ENCODE measurements around the gene STAG3.
"Not testable (repeated sequence)": the region's sequence is repeated elsewhere in the genome, so short reads cannot be mapped to it uniquely, and the experiment has no call there.

- not testable (repeated sequence) for TF ChIP-seq JUND (IDR thresholded peaks at IDR 0.05; ENCODE audit: low read length); SIX5 (IDR thresholded peaks at IDR 0.05; ENCODE audit: low read depth, low read length); SP2 (IDR thresholded peaks at IDR 0.05; ENCODE audit: low read length); TAF1 (IDR thresholded peaks at IDR 0.05; ENCODE audit: low read depth, low read length); SIN3A (conservative IDR thresholded peaks at IDR 0.05 in 1 of 2, IDR thresholded peaks at IDR 0.05 in 1 of 2; ENCODE audit: low read depth in 1 of 2, low read length in 2 of 2)
- TF ChIP-seq, protein P1, sequence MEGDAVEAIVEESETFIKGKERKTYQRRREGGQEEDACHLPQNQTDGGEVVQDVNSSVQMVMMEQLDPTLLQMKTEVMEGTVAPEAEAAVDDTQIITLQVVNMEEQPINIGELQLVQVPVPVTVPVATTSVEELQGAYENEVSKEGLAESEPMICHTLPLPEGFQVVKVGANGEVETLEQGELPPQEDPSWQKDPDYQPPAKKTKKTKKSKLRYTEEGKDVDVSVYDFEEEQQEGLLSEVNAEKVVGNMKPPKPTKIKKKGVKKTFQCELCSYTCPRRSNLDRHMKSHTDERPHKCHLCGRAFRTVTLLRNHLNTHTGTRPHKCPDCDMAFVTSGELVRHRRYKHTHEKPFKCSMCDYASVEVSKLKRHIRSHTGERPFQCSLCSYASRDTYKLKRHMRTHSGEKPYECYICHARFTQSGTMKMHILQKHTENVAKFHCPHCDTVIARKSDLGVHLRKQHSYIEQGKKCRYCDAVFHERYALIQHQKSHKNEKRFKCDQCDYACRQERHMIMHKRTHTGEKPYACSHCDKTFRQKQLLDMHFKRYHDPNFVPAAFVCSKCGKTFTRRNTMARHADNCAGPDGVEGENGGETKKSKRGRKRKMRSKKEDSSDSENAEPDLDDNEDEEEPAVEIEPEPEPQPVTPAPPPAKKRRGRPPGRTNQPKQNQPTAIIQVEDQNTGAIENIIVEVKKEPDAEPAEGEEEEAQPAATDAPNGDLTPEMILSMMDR (IDR thresholded peaks at IDR 0.05; ENCODE audit: control extremely low read depth in 1 of 3, insufficient read depth in 1 of 3, low read depth in 1 of 3, low read length in 3 of 3) = not testable (repeated sequence)
These were observed 36.6 kb downstream of the STAG3 start for GRCh38 chr7:100214356-100214755.

All from H1 (cell line).